Activated T-helper 17 cell treated with anti-CD3 and anti-CD28 coated beads, Interleukin-2, amount 50 U/mL, for 72 hours (primary cell): Measurements from ENCODE around the gene IPO13. TPM values are rescaled to one million over a fixed set of nuclear protein-coding genes. Genes with fewer than 3 reads are reported as not detected.

Experiments
- ATAC-seq: fragments of 150-1000 bp; cut with Tn5 transposase; replicated peaks from 2 replicates; pipeline ENCODE4 v1.10.0; 2021; ENCODE audit warnings: mild to moderate bottlenecking, moderate library complexity
- H3K27ac Mint-ChIP-seq: one replicate; pipeline ENCODE4 v1.8.0; 2022; ENCODE audit warnings: mixed read lengths
- H3K27me3 Mint-ChIP-seq: one replicate; pipeline ENCODE4 v1.8.0; 2022; ENCODE audit warnings: mixed read lengths
- H3K36me3 Mint-ChIP-seq: one replicate; pipeline ENCODE4 v1.8.0; 2022; ENCODE audit warnings: low read depth, mild to moderate bottlenecking, mixed read lengths
- H3K4me1 Mint-ChIP-seq: one replicate; pipeline ENCODE4 v1.8.0; 2022; ENCODE audit warnings: mixed read lengths
- H3K4me3 Mint-ChIP-seq: one replicate; pipeline ENCODE4 v1.8.0; 2022; ENCODE audit warnings: mild to moderate bottlenecking, mixed read lengths
- H3K9me3 Mint-ChIP-seq: one replicate; pipeline ENCODE4 v1.8.0; 2022; ENCODE audit warnings: mixed read lengths
- total RNA-seq, 2 donors: library from RNA; stranded (reverse); gene quantifications; one replicate each; pipeline ENCODE4 v1.2.3, GENCODE V29; 2022

IPO13 gene
- total RNA-seq, 2 donors from 2014 or later: 9.4 to 26.5 TPM

DNA sequence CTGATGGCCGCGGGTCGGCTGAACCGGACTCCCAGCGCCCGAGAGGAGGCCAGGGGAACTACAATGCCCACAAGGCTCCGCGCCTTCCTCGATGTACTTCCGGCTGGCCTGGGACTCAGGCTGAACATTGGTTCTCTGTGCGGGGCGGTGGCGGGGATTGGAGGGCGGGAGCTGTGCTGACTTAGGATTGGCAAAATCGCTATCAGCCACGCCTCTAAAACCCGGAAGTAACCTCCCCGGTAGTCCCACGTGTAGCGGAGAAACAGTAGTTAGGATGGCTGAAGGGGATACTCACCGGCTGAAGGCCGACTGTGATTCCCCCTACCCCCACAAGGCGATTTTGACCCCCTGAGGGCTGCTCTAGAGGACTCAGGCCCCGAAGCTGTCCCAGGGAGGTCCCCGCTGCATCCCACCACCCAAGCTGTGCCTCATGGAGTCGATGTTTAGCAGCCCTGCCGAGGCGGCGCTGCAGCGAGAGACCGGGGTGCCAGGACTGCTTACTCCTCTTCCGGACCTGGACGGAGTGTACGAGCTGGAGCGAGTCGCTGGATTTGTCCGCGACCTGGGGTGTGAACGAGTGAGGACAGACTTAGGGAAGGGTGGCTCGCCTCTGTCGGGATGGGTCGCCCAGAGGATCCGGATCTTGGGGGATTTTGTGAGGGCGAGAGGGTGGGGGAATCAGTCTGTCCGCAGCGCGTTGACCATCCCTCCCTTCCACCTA lies 23.2 kb downstream of the IPO13 start, which contains the start of gene DPH2:
TSS of gene DPH2 (plus strand) at position 265 of the 721 bp plus-strand sequence. CDS start at position 431, 166 bp downstream.
- H3K9me3 Mint-ChIP-seq: no peaks in the 10 kb centered on the region
- H3K36me3 Mint-ChIP-seq: peaks cover 35% of the 10 kb centered on the region
- peak within 1 kb of the TSS; percentile 86 for H3K27ac Mint-ChIP-seq
- H3K4me1 Mint-ChIP-seq: peaks cover 13% of the 10 kb centered on the region
- H3K27me3 Mint-ChIP-seq: no peaks in the 10 kb centered on the region
- H3K4me3 Mint-ChIP-seq: peak within 1 kb of the TSS; percentile 92
- ATAC-seq: peak; percentile 94

DNA sequence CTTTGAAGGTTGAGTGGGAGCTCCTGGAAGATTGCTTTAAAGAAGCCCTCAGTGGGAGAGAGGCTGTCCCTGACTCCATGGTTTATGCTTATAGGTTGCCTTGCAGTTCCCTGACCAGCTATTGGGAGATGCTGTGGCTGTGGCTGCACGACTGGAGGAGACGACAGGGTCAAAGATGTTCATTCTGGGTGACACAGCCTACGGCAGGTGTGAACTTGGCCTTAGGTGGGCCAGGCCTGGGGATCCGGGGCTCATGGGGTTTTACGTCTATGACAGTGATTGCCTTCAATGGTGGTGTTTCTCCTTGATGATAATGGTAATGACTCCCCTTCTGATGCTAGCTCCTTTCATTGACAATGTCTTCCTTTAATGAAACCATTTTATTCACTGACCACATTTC lies 23.8 kb downstream of the IPO13 start:
- H3K27me3 Mint-ChIP-seq: no peaks in the 10 kb centered on the region
- H3K4me1 Mint-ChIP-seq: peaks cover 13% of the 10 kb centered on the region
- no peaks in the 10 kb centered on the region for H3K9me3 Mint-ChIP-seq
- peak overlapping the region; percentile 86 for H3K27ac Mint-ChIP-seq
- ATAC-seq: no peak
- peaks cover 35% of the 10 kb centered on the region for H3K36me3 Mint-ChIP-seq
- peak overlapping the region; percentile 92 for H3K4me3 Mint-ChIP-seq

DNA sequence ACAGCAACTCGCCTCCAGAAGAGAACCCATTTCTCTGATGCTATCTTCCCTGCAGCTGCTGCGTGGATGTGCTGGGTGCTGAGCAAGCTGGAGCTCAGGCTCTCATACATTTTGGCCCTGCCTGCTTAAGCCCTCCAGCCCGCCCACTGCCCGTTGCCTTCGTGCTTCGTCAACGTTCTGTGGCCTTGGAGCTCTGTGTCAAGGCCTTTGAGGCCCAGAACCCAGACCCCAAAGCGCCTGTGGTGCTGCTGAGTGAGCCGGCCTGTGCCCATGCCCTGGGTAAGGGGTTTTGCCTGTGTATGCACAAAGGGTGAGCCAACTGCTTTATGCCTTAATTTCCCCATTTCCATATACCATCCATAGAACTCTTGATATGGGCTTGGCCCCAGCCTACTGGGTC lies 24.2 kb downstream of the IPO13 start:
- Mint-ChIP-seq H3K9me3 (no peaks in the 10 kb centered on the region), H3K36me3 (peaks cover 38% of the 10 kb centered on the region), H3K27me3 (no peaks in the 10 kb centered on the region), H3K27ac (peak overlapping the region; percentile 86), H3K4me1 (peaks cover 13% of the 10 kb centered on the region), H3K4me3 (peak overlapping the region; percentile 92)
- no peak for ATAC-seq

DNA sequence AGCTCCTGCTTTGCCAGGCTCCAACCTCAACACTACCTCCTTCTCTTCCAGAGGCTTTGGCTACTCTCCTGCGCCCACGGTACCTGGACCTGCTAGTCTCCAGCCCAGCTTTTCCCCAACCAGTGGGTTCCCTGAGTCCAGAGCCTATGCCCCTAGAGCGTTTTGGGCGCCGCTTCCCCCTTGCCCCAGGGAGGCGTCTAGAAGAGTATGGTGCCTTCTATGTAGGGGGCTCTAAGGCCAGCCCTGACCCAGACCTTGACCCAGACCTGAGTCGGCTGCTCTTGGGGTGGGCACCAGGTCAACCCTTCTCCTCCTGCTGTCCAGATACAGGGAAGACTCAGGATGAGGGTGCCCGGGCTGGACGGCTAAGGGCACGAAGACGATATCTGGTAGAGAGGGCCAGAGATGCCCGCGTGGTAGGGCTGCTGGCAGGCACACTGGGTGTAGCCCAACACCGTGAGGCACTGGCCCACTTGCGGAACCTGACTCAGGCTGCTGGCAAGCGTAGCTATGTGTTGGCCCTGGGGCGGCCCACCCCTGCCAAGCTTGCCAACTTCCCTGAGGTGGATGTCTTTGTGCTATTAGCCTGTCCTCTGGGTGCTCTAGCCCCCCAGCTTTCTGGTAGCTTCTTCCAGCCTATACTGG lies 24.7 kb downstream of the IPO13 start:
- ATAC-seq: no peak
- Mint-ChIP-seq H3K9me3 (no peaks in the 10 kb centered on the region), H3K27me3 (no peaks in the 10 kb centered on the region), H3K4me3 (peak overlapping the region; percentile 92), H3K4me1 (peaks cover 17% of the 10 kb centered on the region), H3K36me3 (peaks cover 43% of the 10 kb centered on the region), H3K27ac (no peak overlapping the region)

DNA sequence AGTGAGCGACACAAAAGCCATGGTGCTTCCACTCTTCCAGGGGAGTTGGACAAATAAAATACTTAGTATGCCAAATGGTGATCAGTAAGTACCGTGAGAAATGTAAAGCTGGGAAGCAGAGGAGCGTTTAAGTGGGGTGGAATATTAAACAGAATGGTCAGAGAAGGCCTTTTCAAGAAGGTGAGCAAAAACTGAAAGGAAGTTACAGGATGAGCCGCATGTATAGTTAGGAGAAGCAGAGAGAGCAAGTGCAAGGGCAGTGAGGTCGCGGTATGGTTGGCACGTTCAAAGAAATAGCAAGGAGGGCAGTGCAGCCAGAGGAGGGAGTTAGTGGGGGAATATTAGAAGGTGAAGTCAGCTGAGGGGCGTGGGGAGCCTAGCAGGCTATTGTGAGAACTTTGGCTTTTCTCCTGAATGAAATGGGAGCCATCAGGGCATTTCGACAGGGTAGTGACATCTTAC lies 27.3 kb downstream of the IPO13 start:
- H3K9me3 Mint-ChIP-seq: no peaks in the 10 kb centered on the region
- no peak for ATAC-seq
- no peaks in the 10 kb centered on the region for H3K27me3 Mint-ChIP-seq
- peak overlapping the region; percentile 97 for H3K4me3 Mint-ChIP-seq
- peaks cover 66% of the 10 kb centered on the region for H3K36me3 Mint-ChIP-seq
- H3K4me1 Mint-ChIP-seq: peaks cover 37% of the 10 kb centered on the region
- peak overlapping the region; percentile 93 for H3K27ac Mint-ChIP-seq

DNA sequence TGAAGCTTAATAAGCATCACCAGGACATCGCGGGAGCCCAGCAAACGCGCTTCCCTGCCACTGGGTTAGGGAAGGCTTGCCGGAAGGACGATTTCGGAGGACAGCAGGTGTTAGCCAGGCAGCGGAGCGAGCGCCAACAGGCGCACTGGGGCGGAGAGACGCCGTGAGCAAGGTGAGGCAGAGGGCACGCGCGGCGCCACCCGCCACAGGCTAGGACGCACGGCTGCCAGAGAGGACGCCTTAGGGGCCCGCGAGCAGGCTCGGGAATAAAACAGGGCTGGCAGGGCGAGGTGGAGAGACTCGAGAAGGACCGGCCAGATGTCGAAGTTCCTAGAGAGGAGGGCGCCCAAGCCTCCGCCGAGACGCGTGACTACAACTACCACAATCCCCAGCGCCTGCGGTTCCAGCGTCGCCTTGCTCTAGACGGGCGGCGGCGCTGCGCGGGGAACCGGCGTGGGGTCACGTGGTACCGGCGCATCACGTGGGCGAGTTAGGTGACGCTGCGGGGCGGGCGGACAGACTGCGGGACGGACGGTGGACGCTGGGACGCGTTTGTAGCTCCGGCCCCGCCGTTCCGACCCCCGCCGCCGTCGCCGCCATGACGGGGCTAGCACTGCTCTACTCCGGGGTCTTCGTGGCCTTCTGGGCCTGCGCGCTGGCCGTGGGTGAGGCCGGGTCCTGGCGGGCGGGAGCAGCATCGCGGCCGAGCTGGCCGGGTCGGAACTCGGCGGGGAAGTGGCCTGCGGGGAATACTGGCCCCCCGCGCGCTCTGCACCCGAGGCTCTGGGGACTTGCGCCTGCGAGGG lies 27.9 kb downstream of the IPO13 start, which contains the start of gene ATP6V0B:
TSS of gene ATP6V0B (plus strand) at position 518 of the 806 bp plus-strand sequence. CDS start at position 599, 81 bp downstream.
- H3K9me3 Mint-ChIP-seq: no peaks in the 10 kb centered on the region
- H3K4me3 Mint-ChIP-seq: peak within 1 kb of the TSS; percentile 97
- peak within 1 kb of the TSS; percentile 93 for H3K27ac Mint-ChIP-seq
- H3K36me3 Mint-ChIP-seq: peaks cover 67% of the 10 kb centered on the region
- H3K27me3 Mint-ChIP-seq: no peaks in the 10 kb centered on the region
- H3K4me1 Mint-ChIP-seq: peaks cover 37% of the 10 kb centered on the region
- ATAC-seq: peak; percentile 83

DNA sequence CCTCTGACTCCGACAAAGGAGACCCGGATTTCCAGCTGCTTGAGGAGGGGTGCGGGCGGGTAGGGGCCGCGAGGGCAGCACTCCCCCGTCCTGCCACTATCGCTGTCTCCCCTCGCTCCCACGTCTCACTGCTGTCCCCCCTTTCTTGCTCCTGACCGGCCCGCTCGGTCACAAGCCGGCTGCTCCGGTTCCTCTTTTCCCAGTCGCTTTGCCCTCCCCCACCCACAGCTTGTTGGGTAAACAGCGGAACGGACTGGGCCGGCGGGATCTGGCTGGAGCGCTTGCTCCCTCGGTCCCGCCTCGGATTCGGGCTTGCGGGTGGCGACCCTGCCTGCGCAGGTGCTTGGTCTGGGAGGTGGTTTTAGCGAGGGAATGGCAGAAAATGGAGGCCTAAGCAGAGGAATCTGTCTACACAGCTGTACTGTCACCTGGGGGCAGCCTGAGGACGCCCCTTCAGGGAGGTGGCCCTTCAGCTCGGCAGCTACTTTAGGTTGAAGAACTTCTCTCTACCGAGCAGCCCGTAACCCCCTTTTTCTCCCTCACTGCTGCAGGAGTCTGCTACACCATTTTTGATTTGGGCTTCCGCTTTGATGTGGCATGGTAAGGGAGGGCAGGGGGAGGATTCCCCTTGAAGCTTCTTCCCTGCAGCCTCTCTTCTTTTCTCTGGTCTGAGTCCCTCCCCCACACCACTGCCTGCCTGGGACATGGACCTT lies 28.7 kb downstream of the IPO13 start:
- no peaks in the 10 kb centered on the region for H3K9me3 Mint-ChIP-seq
- peaks cover 38% of the 10 kb centered on the region for H3K4me1 Mint-ChIP-seq
- no peaks in the 10 kb centered on the region for H3K27me3 Mint-ChIP-seq
- peak overlapping the region; percentile 97 for H3K4me3 Mint-ChIP-seq
- H3K27ac Mint-ChIP-seq: peak overlapping the region; percentile 65
- no peak for ATAC-seq
- H3K36me3 Mint-ChIP-seq: peaks cover 72% of the 10 kb centered on the region

DNA sequence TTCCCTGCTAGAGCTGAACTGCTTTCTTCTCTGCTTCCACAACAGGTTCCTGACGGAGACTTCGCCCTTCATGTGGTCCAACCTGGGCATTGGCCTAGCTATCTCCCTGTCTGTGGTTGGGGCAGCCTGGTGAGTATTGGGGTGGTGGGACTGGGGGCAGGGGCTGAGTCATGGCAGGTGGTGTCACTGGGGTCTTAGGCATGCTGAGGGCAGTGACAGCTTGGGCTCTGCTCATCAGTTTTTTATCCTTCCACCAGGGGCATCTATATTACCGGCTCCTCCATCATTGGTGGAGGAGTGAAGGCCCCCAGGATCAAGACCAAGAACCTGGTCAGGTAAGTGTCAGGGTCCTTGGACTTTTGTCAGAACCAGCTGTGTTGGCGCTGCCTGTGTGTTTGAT lies 29.3 kb downstream of the IPO13 start:
- H3K27me3 Mint-ChIP-seq: no peaks in the 10 kb centered on the region
- peaks cover 43% of the 10 kb centered on the region for H3K4me1 Mint-ChIP-seq
- peak overlapping the region; percentile 65 for H3K27ac Mint-ChIP-seq
- H3K4me3 Mint-ChIP-seq: peak overlapping the region; percentile 97
- ATAC-seq: no peak
- peaks cover 68% of the 10 kb centered on the region for H3K36me3 Mint-ChIP-seq
- H3K9me3 Mint-ChIP-seq: no peaks in the 10 kb centered on the region

DNA sequence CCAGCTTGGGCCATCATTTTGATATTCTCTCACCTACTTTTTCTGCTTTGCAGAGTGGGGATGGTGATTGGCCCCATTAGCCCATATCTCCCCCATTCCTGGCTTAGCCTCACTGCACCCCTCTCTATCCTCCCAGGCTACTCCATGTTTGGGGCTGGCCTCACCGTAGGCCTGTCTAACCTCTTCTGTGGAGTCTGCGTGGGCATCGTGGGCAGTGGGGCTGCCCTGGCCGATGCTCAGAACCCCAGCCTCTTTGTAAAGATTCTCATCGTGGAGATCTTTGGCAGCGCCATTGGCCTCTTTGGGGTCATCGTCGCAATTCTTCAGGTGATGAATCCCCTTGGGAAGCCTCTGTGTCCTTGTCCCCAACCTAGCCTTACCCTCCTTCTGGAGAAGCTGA lies 30.1 kb downstream of the IPO13 start:
- peak overlapping the region; percentile 7 for H3K27ac Mint-ChIP-seq
- peak overlapping the region; percentile 97 for H3K4me3 Mint-ChIP-seq
- H3K9me3 Mint-ChIP-seq: no peaks in the 10 kb centered on the region
- peaks cover 43% of the 10 kb centered on the region for H3K4me1 Mint-ChIP-seq
- no peaks in the 10 kb centered on the region for H3K27me3 Mint-ChIP-seq
- no peak for ATAC-seq
- peaks cover 65% of the 10 kb centered on the region for H3K36me3 Mint-ChIP-seq

DNA sequence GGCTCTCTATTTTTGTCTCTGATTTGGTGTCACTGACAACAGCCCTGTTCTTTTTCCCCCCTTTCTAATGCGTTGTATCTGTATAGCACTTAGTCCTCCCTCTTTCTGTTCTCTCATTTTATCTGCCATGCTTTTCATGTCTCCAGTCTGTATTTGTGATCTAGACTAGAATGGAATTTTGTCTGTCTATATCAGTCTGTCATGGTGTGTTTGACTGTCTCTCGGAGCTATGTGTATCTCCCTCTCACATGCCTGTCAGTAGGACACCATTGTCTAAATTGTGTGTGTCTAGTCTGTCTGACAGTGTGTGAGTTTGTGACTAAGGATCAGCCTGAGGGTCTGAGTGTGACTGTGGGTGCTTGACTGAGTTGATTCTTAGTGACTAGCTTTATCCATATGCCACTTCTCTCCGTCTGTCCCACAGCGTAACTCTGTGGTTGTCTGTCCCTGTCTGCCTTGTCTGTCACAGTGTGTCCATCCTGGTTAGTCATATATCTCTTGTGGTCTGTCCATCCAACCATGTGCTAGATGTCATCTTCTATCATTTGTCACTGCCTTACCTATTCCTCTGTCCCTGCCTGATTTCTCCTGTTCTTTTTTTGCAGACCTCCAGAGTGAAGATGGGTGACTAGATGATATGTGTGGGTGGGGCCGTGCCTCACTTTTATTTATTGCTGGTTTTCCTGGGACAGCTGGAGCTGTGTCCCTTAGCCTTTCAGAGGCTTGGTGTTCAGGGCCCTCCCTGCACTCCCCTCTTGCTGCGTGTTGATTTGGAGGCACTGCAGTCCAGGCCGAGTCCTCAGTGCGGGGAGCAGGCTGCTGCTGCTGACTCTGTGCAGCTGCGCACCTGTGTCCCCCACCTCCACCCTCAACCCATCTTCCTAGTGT lies 30.9 kb downstream of the IPO13 start:
- peaks cover 57% of the 10 kb centered on the region for H3K36me3 Mint-ChIP-seq
- H3K4me3 Mint-ChIP-seq: peak overlapping the region; percentile 97
- no peak for ATAC-seq
- no peaks in the 10 kb centered on the region for H3K27me3 Mint-ChIP-seq
- H3K27ac Mint-ChIP-seq: peak overlapping the region; percentile 7
- H3K9me3 Mint-ChIP-seq: no peaks in the 10 kb centered on the region
- H3K4me1 Mint-ChIP-seq: peaks cover 46% of the 10 kb centered on the region

DNA sequence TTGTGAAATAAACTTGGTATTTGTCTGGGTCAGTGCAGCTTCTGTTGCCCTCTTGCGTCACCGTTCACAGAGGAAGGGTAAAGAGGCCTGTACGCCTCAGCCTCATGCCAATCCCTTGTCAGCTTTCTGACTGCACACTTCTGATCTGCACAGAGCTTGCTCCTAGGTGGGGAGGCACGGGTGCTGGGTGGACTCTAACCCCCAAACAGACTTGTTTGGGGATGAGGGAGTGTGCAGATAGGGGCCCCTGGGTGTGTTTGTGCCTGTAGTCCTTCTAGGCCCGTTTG lies 31.5 kb downstream of the IPO13 start:
- no peak for ATAC-seq
- Mint-ChIP-seq H3K27ac (peak overlapping the region; percentile 71), H3K27me3 (no peaks in the 10 kb centered on the region), H3K36me3 (peaks cover 56% of the 10 kb centered on the region), H3K4me3 (peak overlapping the region; percentile 97), H3K4me1 (peaks cover 47% of the 10 kb centered on the region), H3K9me3 (no peaks in the 10 kb centered on the region)

DNA sequence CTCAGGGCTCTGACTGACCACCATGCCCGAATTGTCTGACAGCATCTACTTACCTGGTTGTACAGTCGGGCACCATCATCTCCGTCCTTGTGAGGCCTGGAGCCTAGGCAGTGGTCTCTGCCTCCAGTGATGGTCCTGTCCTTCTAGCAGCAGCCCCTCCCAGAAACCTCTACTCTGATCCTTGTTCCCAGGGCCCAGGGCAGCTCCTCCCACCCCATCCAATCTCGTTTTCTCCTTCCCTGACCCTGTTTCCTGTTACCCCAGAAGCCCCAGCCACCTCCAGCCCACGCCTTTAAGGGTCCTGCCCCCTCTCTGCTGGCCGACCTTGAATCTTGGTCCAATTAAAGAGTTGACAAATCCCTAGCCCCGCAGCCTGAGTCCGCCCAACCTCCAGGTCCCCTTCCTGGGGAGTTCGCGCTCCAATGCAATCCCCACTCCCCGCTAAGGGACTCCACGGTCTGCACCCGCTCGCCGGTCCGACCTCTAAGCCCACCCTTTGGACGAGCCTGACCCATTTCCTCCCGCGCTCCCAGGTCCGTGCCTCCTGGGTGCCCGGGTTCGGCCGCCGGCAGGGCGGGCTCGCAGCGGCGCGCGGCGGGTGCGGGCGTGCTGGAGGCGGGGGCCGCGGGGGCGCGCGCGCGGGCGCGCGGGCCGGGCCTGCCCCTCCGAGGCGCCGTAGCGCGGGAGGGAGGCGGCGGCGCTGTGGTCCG lies 32.0 kb downstream of the IPO13 start, which contains the start of gene B4GALT2:
TSS of gene B4GALT2 (plus strand) at position 660 of the 710 bp plus-strand sequence. CDS start 1,951 bp downstream, outside the sequence.
- Mint-ChIP-seq H3K36me3 (peaks cover 56% of the 10 kb centered on the region), H3K4me3 (peak within 1 kb of the TSS; percentile 97), H3K4me1 (peaks cover 42% of the 10 kb centered on the region), H3K9me3 (no peaks in the 10 kb centered on the region), H3K27me3 (no peaks in the 10 kb centered on the region), H3K27ac (peak within 1 kb of the TSS; percentile 71)
- peak; percentile 30 for ATAC-seq

DNA sequence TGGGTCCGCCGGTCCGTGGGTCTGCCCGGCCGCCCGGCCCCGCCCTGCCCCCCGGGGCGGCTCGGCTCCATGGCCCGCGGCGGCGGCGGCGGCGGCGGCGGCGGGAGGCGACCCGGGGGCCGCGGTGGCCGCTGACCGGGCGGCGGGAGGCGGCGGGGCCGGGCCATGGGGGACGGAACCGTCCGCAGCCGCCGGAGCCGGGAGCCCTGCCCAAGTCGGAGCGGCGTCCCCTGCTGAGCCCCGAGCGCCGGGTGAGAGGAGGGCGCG lies 32.4 kb downstream of the IPO13 start:
- H3K4me1 Mint-ChIP-seq: peaks cover 40% of the 10 kb centered on the region
- peaks cover 55% of the 10 kb centered on the region for H3K36me3 Mint-ChIP-seq
- no peak overlapping the region for H3K27ac Mint-ChIP-seq
- no peaks in the 10 kb centered on the region for H3K27me3 Mint-ChIP-seq
- no peaks in the 10 kb centered on the region for H3K9me3 Mint-ChIP-seq
- no peak for ATAC-seq
- H3K4me3 Mint-ChIP-seq: peak overlapping the region; percentile 97
